ENCODE data around the gene SIX2. TPM values are rescaled to one million over a fixed set of nuclear protein-coding genes. Genes with fewer than 3 reads are reported as not detected.
A peak's percentile ranks its signal among the peaks of the same experiment; 100 is the strongest.

SIX2 gene
- total RNA-seq, 1 donor from 2014 or later, result 7.4 TPM

DNA sequence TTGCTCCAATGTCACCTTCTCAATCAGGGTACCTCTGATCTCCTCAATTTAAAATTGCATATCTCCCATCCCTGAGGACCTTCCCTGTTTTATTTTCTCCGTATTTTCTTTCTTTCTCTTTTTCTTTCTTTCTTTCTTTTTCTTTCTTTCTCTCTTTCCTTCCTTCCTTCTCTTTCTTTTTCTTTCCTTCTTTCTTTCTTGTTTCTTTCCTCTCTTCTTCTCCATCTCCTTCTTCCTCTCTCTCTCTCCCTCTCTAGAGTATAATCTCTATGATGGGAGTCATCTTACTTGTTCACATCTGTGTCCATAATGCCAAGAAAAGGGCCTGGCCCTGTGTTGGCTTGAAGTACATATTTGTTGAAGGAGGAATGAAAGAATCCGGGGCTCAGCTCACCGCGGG is 21.3 kb upstream of the SIX2 start:
- Histone ChIP-seq H2AFZ (ENCODE audit: low read depth, low read length) (no peak overlapping the region), H3K27ac (ENCODE audit: low read depth, low read length) (no peak overlapping the region), H3K27me3 (ENCODE audit: insufficient read depth, low read length) (peaks cover 8% of the 10 kb centered on the region), H3K9ac (ENCODE audit: low read length) (no peak overlapping the region), H3K9me3 (ENCODE audit: insufficient read depth, low read depth, low read length) (no peaks in the 10 kb centered on the region), H3K4me3 (ENCODE audit: insufficient read depth, low read depth, low read length) (no peak overlapping the region), H3K4me2 (ENCODE audit: low read length) (no peak overlapping the region), H4K20me1 (ENCODE audit: insufficient read depth, low read length) (no peaks in the 10 kb centered on the region), H3K79me2 (ENCODE audit: insufficient read depth, low read length) (no peaks in the 10 kb centered on the region), H3K4me1 (ENCODE audit: insufficient read depth, low read length) (no peaks in the 10 kb centered on the region), H3K36me3 (ENCODE audit: insufficient read depth, low read length) (no peaks in the 10 kb centered on the region)
- Mint-ChIP-seq H3K4me3 (ENCODE audit: unreplicated experiment) (no peak overlapping the region), H3K9me3 (ENCODE audit: unreplicated experiment) (peaks cover 3% of the 10 kb centered on the region), H3K36me3 (ENCODE audit: low read depth, unreplicated experiment) (peaks cover 3% of the 10 kb centered on the region), H3K27ac (ENCODE audit: unreplicated experiment) (no peak overlapping the region), H3K27me3 (ENCODE audit: low read depth, unreplicated experiment) (peaks cover 33% of the 10 kb centered on the region), H3K4me1 (ENCODE audit: low read depth, unreplicated experiment) (peaks cover 5% of the 10 kb centered on the region)
- TF ChIP-seq EZH2 (IDR thresholded peaks at IDR 0.05; ENCODE audit: insufficient read depth, low read length), result no peak
- TF ChIP-seq, protein P1, sequence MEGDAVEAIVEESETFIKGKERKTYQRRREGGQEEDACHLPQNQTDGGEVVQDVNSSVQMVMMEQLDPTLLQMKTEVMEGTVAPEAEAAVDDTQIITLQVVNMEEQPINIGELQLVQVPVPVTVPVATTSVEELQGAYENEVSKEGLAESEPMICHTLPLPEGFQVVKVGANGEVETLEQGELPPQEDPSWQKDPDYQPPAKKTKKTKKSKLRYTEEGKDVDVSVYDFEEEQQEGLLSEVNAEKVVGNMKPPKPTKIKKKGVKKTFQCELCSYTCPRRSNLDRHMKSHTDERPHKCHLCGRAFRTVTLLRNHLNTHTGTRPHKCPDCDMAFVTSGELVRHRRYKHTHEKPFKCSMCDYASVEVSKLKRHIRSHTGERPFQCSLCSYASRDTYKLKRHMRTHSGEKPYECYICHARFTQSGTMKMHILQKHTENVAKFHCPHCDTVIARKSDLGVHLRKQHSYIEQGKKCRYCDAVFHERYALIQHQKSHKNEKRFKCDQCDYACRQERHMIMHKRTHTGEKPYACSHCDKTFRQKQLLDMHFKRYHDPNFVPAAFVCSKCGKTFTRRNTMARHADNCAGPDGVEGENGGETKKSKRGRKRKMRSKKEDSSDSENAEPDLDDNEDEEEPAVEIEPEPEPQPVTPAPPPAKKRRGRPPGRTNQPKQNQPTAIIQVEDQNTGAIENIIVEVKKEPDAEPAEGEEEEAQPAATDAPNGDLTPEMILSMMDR (IDR thresholded peaks at IDR 0.05; ENCODE audit: insufficient read depth, low read depth, low read length), result no peak
- no peak for FAIRE-seq
- no peak for DNase-seq (ENCODE audit: low read depth)

DNA sequence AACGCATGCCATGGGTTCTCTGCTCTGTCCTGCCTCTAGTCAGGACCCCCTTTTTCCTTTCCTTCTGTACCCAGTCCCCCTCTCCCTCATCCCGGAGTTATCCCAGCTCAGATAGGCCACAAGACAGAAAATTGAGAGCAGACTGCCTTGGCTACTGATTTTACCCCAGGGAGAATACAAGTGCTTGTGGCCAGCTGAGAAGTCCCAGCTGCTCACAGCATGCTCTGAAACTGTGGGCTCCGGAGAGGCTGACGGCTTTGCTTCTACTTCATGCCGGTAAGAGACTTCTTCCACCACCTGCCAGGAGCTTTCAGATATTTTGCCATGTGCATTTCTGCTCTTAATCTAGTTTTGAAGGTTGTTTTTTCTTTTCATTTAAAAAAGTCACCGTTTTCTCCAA is 20.0 kb upstream of the SIX2 start:
- peaks cover 8% of the 10 kb centered on the region for H3K27me3 ChIP-seq (ENCODE audit: insufficient read depth, low read length)
- peaks cover 3% of the 10 kb centered on the region for H3K9me3 Mint-ChIP-seq (ENCODE audit: unreplicated experiment)

DNA sequence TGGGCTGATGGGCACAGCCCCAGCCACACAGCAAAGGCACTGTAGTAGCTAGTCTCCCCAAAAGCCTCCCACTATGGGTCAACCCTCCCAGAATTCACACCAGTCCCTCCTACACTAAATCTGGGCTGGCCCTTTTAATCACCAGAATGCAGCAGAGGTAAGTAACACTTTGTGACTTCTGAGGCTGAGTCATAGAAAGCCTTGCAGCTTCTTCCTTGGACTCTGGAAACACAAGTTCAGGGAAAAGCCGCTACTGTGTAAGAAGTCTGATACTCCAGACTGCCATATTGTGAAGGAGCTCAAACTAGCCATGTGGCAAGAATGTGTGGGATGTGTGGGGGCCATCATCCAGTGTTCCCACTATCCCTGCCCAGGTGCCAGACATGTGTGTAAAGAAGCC is 19.0 kb upstream of the SIX2 start:
- Mint-ChIP-seq H3K27ac (ENCODE audit: unreplicated experiment) (no peak overlapping the region), H3K36me3 (ENCODE audit: low read depth, unreplicated experiment) (no peaks in the 10 kb centered on the region), H3K27me3 (ENCODE audit: low read depth, unreplicated experiment) (peaks cover 24% of the 10 kb centered on the region), H3K4me3 (ENCODE audit: unreplicated experiment) (no peak overlapping the region), H3K4me1 (ENCODE audit: low read depth, unreplicated experiment) (peaks cover 8% of the 10 kb centered on the region), H3K9me3 (ENCODE audit: unreplicated experiment) (no peaks in the 10 kb centered on the region)
- Histone ChIP-seq H3K79me2 (ENCODE audit: insufficient read depth, low read length) (no peaks in the 10 kb centered on the region), H3K27me3 (ENCODE audit: insufficient read depth, low read length) (peaks cover 8% of the 10 kb centered on the region), H2AFZ (ENCODE audit: low read depth, low read length) (no peak overlapping the region), H3K36me3 (ENCODE audit: insufficient read depth, low read length) (no peaks in the 10 kb centered on the region), H3K4me1 (ENCODE audit: insufficient read depth, low read length) (no peaks in the 10 kb centered on the region), H3K4me3 (ENCODE audit: insufficient read depth, low read depth, low read length) (no peak overlapping the region), H3K27ac (ENCODE audit: low read depth, low read length) (no peak overlapping the region), H3K4me2 (ENCODE audit: low read length) (no peak overlapping the region), H4K20me1 (ENCODE audit: insufficient read depth, low read length) (no peaks in the 10 kb centered on the region), H3K9me3 (ENCODE audit: insufficient read depth, low read depth, low read length) (no peaks in the 10 kb centered on the region), H3K9ac (ENCODE audit: low read length) (no peak overlapping the region)
- FAIRE-seq, result no peak
- peak; percentile 29 for DNase-seq (ENCODE audit: low read depth)
- TF ChIP-seq EZH2 (IDR thresholded peaks at IDR 0.05; ENCODE audit: insufficient read depth, low read length), result no peak
- TF ChIP-seq, protein P1 (IDR thresholded peaks at IDR 0.05; ENCODE audit: insufficient read depth, low read depth, low read length), result no peak

More for the DNA sequence above, 20.0 kb upstream of the SIX2 start:
- no peak overlapping the region for H3K4me3 ChIP-seq (ENCODE audit: insufficient read depth, low read depth, low read length)
- no peaks in the 10 kb centered on the region for H3K79me2 ChIP-seq (ENCODE audit: insufficient read depth, low read length)
- H3K27me3 Mint-ChIP-seq (ENCODE audit: low read depth, unreplicated experiment), result peaks cover 28% of the 10 kb centered on the region
- H3K36me3 ChIP-seq (ENCODE audit: insufficient read depth, low read length), result no peaks in the 10 kb centered on the region
- TF ChIP-seq, protein P1 (IDR thresholded peaks at IDR 0.05; ENCODE audit: insufficient read depth, low read depth, low read length), result no peak
- TF ChIP-seq EZH2 (IDR thresholded peaks at IDR 0.05; ENCODE audit: insufficient read depth, low read length), result no peak
- H3K4me2 ChIP-seq (ENCODE audit: low read length), result no peak overlapping the region
- no peak overlapping the region for H3K27ac Mint-ChIP-seq (ENCODE audit: unreplicated experiment)
- H4K20me1 ChIP-seq (ENCODE audit: insufficient read depth, low read length), result no peaks in the 10 kb centered on the region
- H3K36me3 Mint-ChIP-seq (ENCODE audit: low read depth, unreplicated experiment), result peaks cover 3% of the 10 kb centered on the region
- H3K4me3 Mint-ChIP-seq (ENCODE audit: unreplicated experiment), result no peak overlapping the region
- peaks cover 8% of the 10 kb centered on the region for H3K4me1 Mint-ChIP-seq (ENCODE audit: low read depth, unreplicated experiment)
- no peaks in the 10 kb centered on the region for H3K9me3 ChIP-seq (ENCODE audit: insufficient read depth, low read depth, low read length)
- no peak for FAIRE-seq
- no peak overlapping the region for H3K27ac ChIP-seq (ENCODE audit: low read depth, low read length)
- H3K9ac ChIP-seq (ENCODE audit: low read length), result no peak overlapping the region
- DNase-seq (ENCODE audit: low read depth), result no peak
- no peaks in the 10 kb centered on the region for H3K4me1 ChIP-seq (ENCODE audit: insufficient read depth, low read length)
- no peak overlapping the region for H2AFZ ChIP-seq (ENCODE audit: low read depth, low read length)
